ENCODE results near the gene MYCBPAP. TPM values are rescaled to one million over a fixed set of nuclear protein-coding genes. Genes with fewer than 3 reads are reported as not detected.

Gene MYCBPAP
- total and polyA plus RNA-seq, 2 donors from 2014 or later, result 0.72 to 2.9 TPM

GRCh38 chr17:50468304-50469207, 39.7 kb upstream of the MYCBPAP start, which contains the start of gene CHAD:
Gene CHAD, minus strand, starts transcription at chr17:50468880. Its CDS starts 67 bp downstream, at chr17:50468813.
- DNase-seq (peak in 2 of 5 donors; percentile 39 to 78), FAIRE-seq (no peak)
- Histone ChIP-seq H3K4me1 (ENCODE audit: control insufficient read depth in 2 of 3, insufficient read depth in 2 of 3, low read depth in 1 of 3, low read length in 3 of 3) (peaks cover 0 to 10% (median 10%) of the 10 kb centered on the region in 3 donors), H3K27me3 (ENCODE audit: control insufficient read depth, insufficient read depth, low read length) (no peaks in the 10 kb centered on the region), H3K4me3 (ENCODE audit: low read length in 3 of 3) (no peak within 1 kb of the TSS), H3K36me3 (ENCODE audit: control insufficient read depth in 2 of 3, insufficient read depth in 3 of 3, low read length in 3 of 3) (peaks cover 0 to 19% (median 6%) of the 10 kb centered on the region in 3 donors), H3K27ac (ENCODE audit: low read depth in 2 of 2, low read length in 2 of 2) (no peak within 1 kb of the TSS), H3K9me3 (ENCODE audit: control insufficient read depth in 2 of 3, insufficient read depth in 1 of 3, low read length in 3 of 3) (no peaks in the 10 kb centered on the region), H3K9ac (ENCODE audit: low read length in 3 of 3) (no peak within 1 kb of the TSS)
- intact Hi-C loops (cut with DNase I), result no loop called here
- TF ChIP-seq CTCF (IDR thresholded peaks at IDR 0.05; ENCODE audit: borderline replicate concordance, extremely low read depth, insufficient read depth), result no peak

- no peak for FAIRE-seq
- no peak overlapping the region for H3K4me3 ChIP-seq (ENCODE audit: low read length in 3 of 3)
- TF ChIP-seq CTCF (IDR thresholded peaks at IDR 0.05; ENCODE audit: borderline replicate concordance, extremely low read depth, insufficient read depth), result no peak
These were observed 39.0 kb upstream of the MYCBPAP start for GRCh38 chr17:50469208-50469605.

GRCh38 chr17:50469671-50470305, 38.5 kb upstream of the MYCBPAP start:
- Histone ChIP-seq H3K27ac (ENCODE audit: low read depth in 2 of 2, low read length in 2 of 2) (no peak overlapping the region), H3K9me3 (ENCODE audit: control insufficient read depth in 2 of 3, insufficient read depth in 1 of 3, low read length in 3 of 3) (no peaks in the 10 kb centered on the region), H3K4me3 (ENCODE audit: low read length in 3 of 3) (no peak overlapping the region), H3K27me3 (ENCODE audit: control insufficient read depth, insufficient read depth, low read length) (no peaks in the 10 kb centered on the region), H3K36me3 (ENCODE audit: control insufficient read depth in 2 of 3, insufficient read depth in 3 of 3, low read length in 3 of 3) (peaks cover 0 to 17% (median 14%) of the 10 kb centered on the region in 3 donors), H3K9ac (ENCODE audit: low read length in 3 of 3) (no peak overlapping the region), H3K4me1 (ENCODE audit: control insufficient read depth in 2 of 3, insufficient read depth in 2 of 3, low read depth in 1 of 3, low read length in 3 of 3) (peaks cover 0 to 16% (median 14%) of the 10 kb centered on the region in 3 donors)
- TF ChIP-seq CTCF (IDR thresholded peaks at IDR 0.05; ENCODE audit: borderline replicate concordance, extremely low read depth, insufficient read depth), result no peak
- FAIRE-seq (no peak), DNase-seq (no peak)
- intact Hi-C loops (cut with DNase I), result no loop called here

More at GRCh38 chr17:50469208-50469605, 39.0 kb upstream of the MYCBPAP start:
- intact Hi-C loops (cut with DNase I), result no loop called here
- H3K27me3 ChIP-seq (ENCODE audit: control insufficient read depth, insufficient read depth, low read length), result no peaks in the 10 kb centered on the region
- no peak overlapping the region for H3K9ac ChIP-seq (ENCODE audit: low read length in 3 of 3)
- no peak overlapping the region for H3K27ac ChIP-seq (ENCODE audit: low read depth in 2 of 2, low read length in 2 of 2)
- peaks cover 0 to 12% (median 10%) of the 10 kb centered on the region in 3 donors for H3K4me1 ChIP-seq (ENCODE audit: control insufficient read depth in 2 of 3, insufficient read depth in 2 of 3, low read depth in 1 of 3, low read length in 3 of 3)
- H3K9me3 ChIP-seq (ENCODE audit: control insufficient read depth in 2 of 3, insufficient read depth in 1 of 3, low read length in 3 of 3), result no peaks in the 10 kb centered on the region
- peak in 2 of 5 donors; percentile 51 to 71 for DNase-seq
- H3K36me3 ChIP-seq (ENCODE audit: control insufficient read depth in 2 of 3, insufficient read depth in 3 of 3, low read length in 3 of 3), result peaks cover 0 to 18% (median 10%) of the 10 kb centered on the region in 3 donors

Measured in kidney (tissue), 14 donors.